ENCODE measurements around the gene PLCE1.

PLCE1 gene

DNA sequence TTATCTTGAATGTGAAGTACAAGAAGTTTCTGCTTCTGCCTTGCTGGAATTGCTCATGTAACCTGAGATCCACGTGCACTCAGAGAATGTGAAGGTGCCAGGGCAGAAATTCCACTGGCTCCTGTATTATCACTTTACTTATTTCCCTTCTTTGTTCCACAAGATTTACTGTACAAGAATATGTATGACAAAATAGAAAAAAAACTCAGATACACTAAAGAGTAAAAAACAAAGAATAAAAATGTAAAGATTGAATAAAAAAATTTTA, 43.0 kb downstream of the PLCE1 start:
- Histone ChIP-seq H3K4me1 (ENCODE audit: control insufficient read depth in 5 of 5, insufficient read depth in 5 of 5, low read length in 5 of 5) (no peaks in the 10 kb centered on the region), H3K9me3 (ENCODE audit: control insufficient read depth in 5 of 5, low read length in 5 of 5) (no peaks in the 10 kb centered on the region), H3K27me3 (ENCODE audit: control insufficient read depth in 5 of 5, insufficient read depth in 4 of 5, low read length in 5 of 5) (no peaks in the 10 kb centered on the region), H3K27ac (ENCODE audit: low read depth, low read length) (no peak overlapping the region), H3K9ac (ENCODE audit: low read length in 5 of 5) (no peak overlapping the region), H3K36me3 (ENCODE audit: control insufficient read depth in 5 of 5, insufficient read depth in 5 of 5, low read length in 5 of 5) (peaks cover 0 to 3% (median 0%) of the 10 kb centered on the region in 5 donors), H3K4me3 (ENCODE audit: low read depth in 1 of 5, low read length in 5 of 5) (no peak overlapping the region)

DNA sequence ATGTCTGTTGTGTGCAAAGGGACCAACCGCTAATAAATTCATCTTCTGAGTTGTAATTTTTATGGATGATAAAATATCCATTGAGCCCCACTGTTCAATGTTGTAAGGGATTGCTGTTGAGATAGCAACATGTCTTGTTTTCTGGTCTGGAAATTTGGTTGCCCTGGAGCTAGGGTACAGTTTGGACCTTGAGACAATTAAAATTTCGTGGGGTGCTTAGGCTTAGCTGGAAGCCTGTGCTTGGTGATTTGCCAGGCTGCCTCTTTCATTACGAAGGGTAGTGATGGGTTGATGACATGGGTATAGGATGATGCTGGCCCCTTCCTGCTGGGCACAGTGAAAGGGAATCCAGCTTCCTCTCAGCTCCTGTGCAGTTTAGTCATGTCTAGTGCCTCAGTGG, 43.6 kb downstream of the PLCE1 start:
- Histone ChIP-seq H3K27ac (ENCODE audit: low read depth, low read length) (no peak overlapping the region), H3K27me3 (ENCODE audit: control insufficient read depth in 5 of 5, insufficient read depth in 4 of 5, low read length in 5 of 5) (no peaks in the 10 kb centered on the region), H3K36me3 (ENCODE audit: control insufficient read depth in 5 of 5, insufficient read depth in 5 of 5, low read length in 5 of 5) (peaks cover 0 to 3% (median 0%) of the 10 kb centered on the region in 5 donors), H3K9ac (ENCODE audit: low read length in 5 of 5) (no peak overlapping the region), H3K4me1 (ENCODE audit: control insufficient read depth in 5 of 5, insufficient read depth in 5 of 5, low read length in 5 of 5) (no peaks in the 10 kb centered on the region), H3K9me3 (ENCODE audit: control insufficient read depth in 5 of 5, low read length in 5 of 5) (no peaks in the 10 kb centered on the region), H3K4me3 (ENCODE audit: low read depth in 1 of 5, low read length in 5 of 5) (no peak overlapping the region)

DNA sequence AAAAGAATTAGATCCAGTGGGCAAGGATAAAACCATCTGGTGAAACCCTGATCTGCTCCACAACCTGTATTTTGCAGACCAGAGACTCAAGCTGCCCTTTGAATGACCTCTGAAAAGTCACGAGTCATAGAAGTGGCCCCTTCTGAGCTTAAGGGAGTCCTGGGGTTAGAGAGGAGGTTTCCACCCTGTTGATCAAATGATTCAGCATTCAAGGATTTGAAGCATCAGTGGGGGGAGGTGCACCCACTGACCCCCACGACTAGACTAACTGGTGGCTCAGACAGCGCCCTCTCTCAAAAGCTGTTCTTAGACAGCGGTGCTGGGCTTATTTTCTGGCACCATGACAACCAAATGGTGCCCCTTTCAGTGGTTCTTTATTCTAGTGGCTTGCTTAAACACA, 44.3 kb downstream of the PLCE1 start:
- Histone ChIP-seq H3K9me3 (ENCODE audit: control insufficient read depth in 5 of 5, low read length in 5 of 5) (no peaks in the 10 kb centered on the region), H3K27me3 (ENCODE audit: control insufficient read depth in 5 of 5, insufficient read depth in 4 of 5, low read length in 5 of 5) (no peaks in the 10 kb centered on the region), H3K4me1 (ENCODE audit: control insufficient read depth in 5 of 5, insufficient read depth in 5 of 5, low read length in 5 of 5) (no peaks in the 10 kb centered on the region), H3K36me3 (ENCODE audit: control insufficient read depth in 5 of 5, insufficient read depth in 5 of 5, low read length in 5 of 5) (peaks cover 0 to 3% (median 0%) of the 10 kb centered on the region in 5 donors), H3K9ac (ENCODE audit: low read length in 5 of 5) (no peak overlapping the region), H3K27ac (ENCODE audit: low read depth, low read length) (no peak overlapping the region), H3K4me3 (ENCODE audit: low read depth in 1 of 5, low read length in 5 of 5) (no peak overlapping the region)

DNA sequence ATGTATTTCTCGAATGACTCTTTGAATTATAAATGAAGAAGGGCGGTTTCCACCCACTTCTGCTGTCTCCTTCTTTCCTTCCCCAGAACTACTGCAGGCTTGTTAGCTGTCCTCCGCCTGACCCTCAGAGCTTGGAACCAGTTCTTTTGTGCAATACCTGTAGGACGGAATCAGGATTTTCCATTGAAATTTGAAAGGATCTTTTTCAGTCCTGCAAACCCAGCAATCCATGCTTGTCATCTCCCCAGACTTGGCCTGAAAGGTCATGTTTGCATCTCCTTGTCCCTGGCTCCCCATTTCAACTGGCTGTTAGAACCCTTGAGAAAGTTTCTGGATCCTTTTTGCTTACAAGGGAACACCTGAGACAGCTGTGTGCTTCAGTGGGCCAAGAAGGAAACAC, 47.5 kb downstream of the PLCE1 start:
- H3K27me3 ChIP-seq (ENCODE audit: control insufficient read depth in 5 of 5, insufficient read depth in 4 of 5, low read length in 5 of 5) = no peaks in the 10 kb centered on the region
- no peak overlapping the region for H3K4me3 ChIP-seq (ENCODE audit: low read depth in 1 of 5, low read length in 5 of 5)
- no peak overlapping the region for H3K27ac ChIP-seq (ENCODE audit: low read depth, low read length)
- peaks cover 0 to 3% (median 0%) of the 10 kb centered on the region in 5 donors for H3K36me3 ChIP-seq (ENCODE audit: control insufficient read depth in 5 of 5, insufficient read depth in 5 of 5, low read length in 5 of 5)
- H3K9ac ChIP-seq (ENCODE audit: low read length in 5 of 5) = no peak overlapping the region
- no peaks in the 10 kb centered on the region for H3K4me1 ChIP-seq (ENCODE audit: control insufficient read depth in 5 of 5, insufficient read depth in 5 of 5, low read length in 5 of 5)
- H3K9me3 ChIP-seq (ENCODE audit: control insufficient read depth in 5 of 5, low read length in 5 of 5) = peaks cover 0 to 3% (median 0%) of the 10 kb centered on the region in 5 donors

DNA sequence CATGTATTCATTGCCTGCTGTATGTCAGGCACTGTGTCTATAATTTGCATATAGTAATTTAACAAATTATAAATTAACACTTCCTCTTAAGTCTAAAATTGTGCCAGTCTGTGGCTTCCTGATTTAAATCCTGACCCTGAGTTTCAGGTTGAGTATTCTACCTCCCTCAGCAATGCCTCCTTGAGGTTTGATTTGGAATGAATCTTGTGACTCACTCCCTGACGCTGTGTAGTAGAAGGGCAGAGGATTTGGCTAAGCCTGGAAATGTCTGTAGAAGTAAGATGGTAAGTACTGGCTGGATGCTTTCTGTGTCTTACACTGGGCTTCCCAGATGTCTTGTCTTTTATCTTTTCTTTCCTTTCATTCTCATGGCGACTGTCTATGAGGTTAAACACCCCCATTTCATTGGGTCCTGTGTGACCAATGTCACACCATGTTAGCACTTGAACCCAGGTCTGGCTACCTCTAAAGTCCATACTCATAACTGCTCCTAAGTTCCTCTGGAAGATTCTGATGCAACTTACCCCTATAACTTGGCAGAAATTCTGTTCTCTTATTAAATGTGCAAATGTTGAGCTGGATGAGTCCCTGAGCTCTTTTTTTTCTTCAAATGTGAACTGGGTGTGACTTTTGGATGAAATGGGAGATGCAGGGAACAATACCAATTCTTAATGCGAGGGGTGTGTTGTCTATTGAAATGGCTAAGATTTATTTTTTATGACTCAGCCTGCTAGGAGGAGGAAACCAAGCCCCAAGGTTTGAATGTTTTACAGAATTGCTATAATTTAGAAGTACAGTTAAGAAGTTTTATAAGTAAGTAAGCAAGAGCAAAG, 48.5 kb downstream of the PLCE1 start:
- Histone ChIP-seq H3K27me3 (ENCODE audit: control insufficient read depth in 5 of 5, insufficient read depth in 4 of 5, low read length in 5 of 5) (no peaks in the 10 kb centered on the region), H3K9ac (ENCODE audit: low read length in 5 of 5) (no peak overlapping the region), H3K27ac (ENCODE audit: low read depth, low read length) (no peak overlapping the region), H3K4me1 (ENCODE audit: control insufficient read depth in 5 of 5, insufficient read depth in 5 of 5, low read length in 5 of 5) (no peaks in the 10 kb centered on the region), H3K4me3 (ENCODE audit: low read depth in 1 of 5, low read length in 5 of 5) (no peak overlapping the region), H3K36me3 (ENCODE audit: control insufficient read depth in 5 of 5, insufficient read depth in 5 of 5, low read length in 5 of 5) (peaks cover 0 to 3% (median 0%) of the 10 kb centered on the region in 5 donors), H3K9me3 (ENCODE audit: control insufficient read depth in 5 of 5, low read length in 5 of 5) (peaks cover 0 to 3% (median 0%) of the 10 kb centered on the region in 5 donors)

DNA sequence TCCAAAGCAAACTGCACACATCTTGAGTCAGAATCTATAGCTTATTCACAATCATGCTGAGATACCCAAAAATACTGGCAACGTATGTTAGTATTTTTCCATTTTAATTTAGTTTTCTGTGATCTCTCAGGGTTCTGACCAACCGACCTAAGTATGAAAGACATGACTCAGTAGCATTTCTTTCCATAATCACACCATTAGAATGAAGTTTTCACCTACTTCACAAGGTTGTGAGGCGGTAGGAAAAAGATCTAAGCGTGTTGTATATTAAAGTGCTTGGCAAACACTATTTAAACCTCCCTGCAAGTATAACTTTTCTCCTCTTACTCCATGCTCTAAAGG, 49.1 kb downstream of the PLCE1 start:
- H3K9ac ChIP-seq (ENCODE audit: low read length in 5 of 5) = no peak overlapping the region
- peaks cover 0 to 3% (median 0%) of the 10 kb centered on the region in 5 donors for H3K9me3 ChIP-seq (ENCODE audit: control insufficient read depth in 5 of 5, low read length in 5 of 5)
- H3K36me3 ChIP-seq (ENCODE audit: control insufficient read depth in 5 of 5, insufficient read depth in 5 of 5, low read length in 5 of 5) = peaks cover 0 to 3% (median 0%) of the 10 kb centered on the region in 5 donors
- H3K27me3 ChIP-seq (ENCODE audit: control insufficient read depth in 5 of 5, insufficient read depth in 4 of 5, low read length in 5 of 5) = no peaks in the 10 kb centered on the region
- no peaks in the 10 kb centered on the region for H3K4me1 ChIP-seq (ENCODE audit: control insufficient read depth in 5 of 5, insufficient read depth in 5 of 5, low read length in 5 of 5)
- H3K4me3 ChIP-seq (ENCODE audit: low read depth in 1 of 5, low read length in 5 of 5) = no peak overlapping the region
- no peak overlapping the region for H3K27ac ChIP-seq (ENCODE audit: low read depth, low read length)

Measured in subcutaneous abdominal adipose tissue (tissue), 5 donors.